Progenitor cell of endocrine pancreas (in vitro differentiated cells): ENCODE results near the gene SLC48A1. TPM values are rescaled to one million over a fixed set of nuclear protein-coding genes. Genes with fewer than 3 reads are reported as not detected.

Source experiments
- DNase-seq: peaks from one replicate; pipeline ENCODE4 v3.0.0; 2021; ENCODE audit warnings: low spot score; ENCODE audit not compliant: unreplicated experiment
- H3K27ac Mint-ChIP-seq: 2 replicates; pipeline ENCODE4 v1.8.0; 2021; ENCODE audit warnings: mild to moderate bottlenecking, moderate library complexity, mixed read lengths
- H3K27me3 Mint-ChIP-seq: 2 replicates; pipeline ENCODE4 v1.8.0; 2021; ENCODE audit warnings: mixed read lengths
- H3K36me3 Mint-ChIP-seq: 2 replicates; pipeline ENCODE4 v1.8.0; 2022; ENCODE audit warnings: mixed read lengths; ENCODE audit not compliant: insufficient read depth
- H3K4me1 Mint-ChIP-seq: 2 replicates; pipeline ENCODE4 v1.8.0; 2021; ENCODE audit warnings: low read depth, mixed read lengths
- H3K4me3 Mint-ChIP-seq: 2 replicates; pipeline ENCODE4 v1.8.0; 2021; ENCODE audit warnings: low read depth, mild to moderate bottlenecking, moderate library complexity, mixed read lengths
- H3K9me3 Mint-ChIP-seq: 2 replicates; pipeline ENCODE4 v1.8.0; 2021; ENCODE audit warnings: low read depth, mixed read lengths
- total RNA-seq: library from RNA; stranded (reverse); gene quantifications from 2 replicates; pipeline ENCODE4 v1.2.1, GENCODE V29; 2021
- TF ChIP-seq, protein P1 (sequence below): fragments of 200-600 bp; sonication (generic); IDR thresholded peaks from one replicate; pipeline ENCODE4 v1.5.0; 2021; ENCODE audit warnings: antibody characterized with exemption, mild to moderate bottlenecking; ENCODE audit not compliant: unreplicated experiment

The SLC48A1 gene
- total RNA-seq, 1 donor from 2014 or later = 15.1 TPM

- Mint-ChIP-seq H3K27ac (no peak overlapping the region), H3K9me3 (no peaks in the 10 kb centered on the region), H3K4me3 (no peak overlapping the region), H3K4me1 (peaks cover under 1% of the 10 kb centered on the region), H3K36me3 (peaks cover 11% of the 10 kb centered on the region), H3K27me3 (no peaks in the 10 kb centered on the region)
- DNase-seq = no peak
- TF ChIP-seq, protein P1, sequence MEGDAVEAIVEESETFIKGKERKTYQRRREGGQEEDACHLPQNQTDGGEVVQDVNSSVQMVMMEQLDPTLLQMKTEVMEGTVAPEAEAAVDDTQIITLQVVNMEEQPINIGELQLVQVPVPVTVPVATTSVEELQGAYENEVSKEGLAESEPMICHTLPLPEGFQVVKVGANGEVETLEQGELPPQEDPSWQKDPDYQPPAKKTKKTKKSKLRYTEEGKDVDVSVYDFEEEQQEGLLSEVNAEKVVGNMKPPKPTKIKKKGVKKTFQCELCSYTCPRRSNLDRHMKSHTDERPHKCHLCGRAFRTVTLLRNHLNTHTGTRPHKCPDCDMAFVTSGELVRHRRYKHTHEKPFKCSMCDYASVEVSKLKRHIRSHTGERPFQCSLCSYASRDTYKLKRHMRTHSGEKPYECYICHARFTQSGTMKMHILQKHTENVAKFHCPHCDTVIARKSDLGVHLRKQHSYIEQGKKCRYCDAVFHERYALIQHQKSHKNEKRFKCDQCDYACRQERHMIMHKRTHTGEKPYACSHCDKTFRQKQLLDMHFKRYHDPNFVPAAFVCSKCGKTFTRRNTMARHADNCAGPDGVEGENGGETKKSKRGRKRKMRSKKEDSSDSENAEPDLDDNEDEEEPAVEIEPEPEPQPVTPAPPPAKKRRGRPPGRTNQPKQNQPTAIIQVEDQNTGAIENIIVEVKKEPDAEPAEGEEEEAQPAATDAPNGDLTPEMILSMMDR = no peak
These were observed 11.1 kb downstream of the SLC48A1 start for GRCh38 chr12:47783821-47784819.

DNA sequence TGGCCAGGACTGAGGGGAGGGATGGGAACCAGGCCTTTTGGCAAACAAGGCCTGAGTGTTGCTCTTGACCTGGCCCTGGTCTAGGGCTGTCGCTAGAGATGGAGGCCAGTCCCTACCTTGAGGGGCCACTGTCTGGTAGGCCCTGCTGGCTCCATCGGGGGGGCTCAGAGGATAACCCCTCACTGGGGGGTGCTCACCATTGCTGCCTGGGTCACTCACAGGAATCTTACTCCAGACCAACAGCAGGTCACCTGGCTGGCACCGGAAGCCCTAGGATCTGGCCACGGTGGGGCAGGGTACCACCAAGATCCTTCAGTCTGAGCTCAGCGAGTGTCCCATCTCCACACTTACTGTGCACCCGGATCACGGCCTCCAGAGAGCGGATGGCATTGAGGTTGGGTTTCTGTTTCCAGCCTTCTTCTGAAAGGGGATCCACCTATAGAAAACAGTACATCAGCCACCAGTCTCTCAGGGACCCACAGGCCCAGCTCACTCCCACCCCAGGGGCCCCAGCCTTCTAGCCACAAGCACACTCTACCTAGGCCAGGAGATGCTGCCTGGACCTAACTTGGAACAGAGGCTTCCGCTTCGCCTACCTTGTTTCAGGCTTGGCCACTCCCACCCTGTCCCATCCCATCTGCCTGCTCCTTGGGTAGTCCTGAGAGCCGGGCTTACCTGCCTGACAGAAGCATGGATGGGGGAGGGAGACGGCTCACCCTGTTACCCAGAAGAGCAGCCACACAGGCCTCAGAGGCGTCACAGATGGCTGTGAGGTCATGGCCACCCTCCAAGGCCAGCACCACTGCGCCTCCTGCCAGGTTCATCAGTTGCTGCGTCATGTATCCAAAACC is 12.2 kb downstream of the SLC48A1 start:
- no peaks in the 10 kb centered on the region for H3K9me3 Mint-ChIP-seq
- DNase-seq = no peak
- TF ChIP-seq, protein P1 = no peak
- H3K4me1 Mint-ChIP-seq = no peaks in the 10 kb centered on the region
- peaks cover 13% of the 10 kb centered on the region for H3K36me3 Mint-ChIP-seq
- no peak overlapping the region for H3K27ac Mint-ChIP-seq
- no peak overlapping the region for H3K4me3 Mint-ChIP-seq
- H3K27me3 Mint-ChIP-seq = no peaks in the 10 kb centered on the region

- Mint-ChIP-seq H3K36me3 (peaks cover 14% of the 10 kb centered on the region), H3K4me3 (no peak overlapping the region), H3K27ac (no peak overlapping the region), H3K27me3 (no peaks in the 10 kb centered on the region), H3K9me3 (no peaks in the 10 kb centered on the region), H3K4me1 (no peaks in the 10 kb centered on the region)
- TF ChIP-seq, protein P1 = no peak
- no peak for DNase-seq
These were observed 13.0 kb downstream of the SLC48A1 start for GRCh38 chr12:47785887-47786661.

GRCh38 chr12:47786662-47787280 is 13.7 kb downstream of the SLC48A1 start:
- Mint-ChIP-seq H3K4me3 (no peak overlapping the region), H3K4me1 (no peaks in the 10 kb centered on the region), H3K9me3 (no peaks in the 10 kb centered on the region), H3K27ac (no peak overlapping the region), H3K36me3 (peaks cover 14% of the 10 kb centered on the region), H3K27me3 (no peaks in the 10 kb centered on the region)
- TF ChIP-seq, protein P1 = no peak
- DNase-seq = no peak
